Mammary epithelial cell (primary cell): ENCODE results near the gene KCNJ15.

ENCODE experiments used
- CTCF ChIP-seq, 2 donors: IDR thresholded peaks in 1 of 2; conservative IDR thresholded peaks in 1 of 2; 2 replicates each; pipeline ENCODE4 v1.5.1; 2011 to 2012; ENCODE audit warnings: inconsistent platforms in 2 of 2, low read length in 2 of 2, mild to moderate bottlenecking in 2 of 2, control low read depth in 1 of 2, low read depth in 1 of 2; ENCODE audit not compliant: insufficient read depth in 1 of 2; ENCODE audit errors: extremely low read depth in 1 of 2
- EZH2 ChIP-seq: IDR thresholded peaks from 2 replicates; pipeline ENCODE4 v1.6.1; 2012; ENCODE audit warnings: low read length, inconsistent platforms, borderline replicate concordance

- TF ChIP-seq CTCF (conservative IDR thresholded peaks at IDR 0.05 in 1 of 2, IDR thresholded peaks at IDR 0.05 in 1 of 2; ENCODE audit: extremely low read depth in 1 of 2, insufficient read depth in 1 of 2, low read depth in 1 of 2, low read length in 2 of 2) (no peak), EZH2 (no peak)
Measured at GRCh38 chr21:38312822-38313221, 56.0 kb downstream of the KCNJ15 start.
